Smooth muscle cell (in vitro differentiated cells): ENCODE measurements around the gene OPCML. TPM values are rescaled to one million over a fixed set of nuclear protein-coding genes. Genes with fewer than 3 reads are reported as not detected.

Experiments
- DNase-seq: peaks from one replicate; lab custom pipeline; 2025; ENCODE audit not compliant: unreplicated experiment; lab: John Stamatoyannopoulos, UW
- H2AFZ ChIP-seq: fragments of 200-600 bp; sonication (generic); 2 replicates; pipeline ENCODE4 v1.6.0; 2016; ENCODE audit warnings: antibody characterized with exemption, low read depth, mild to moderate bottlenecking
- H3F3A ChIP-seq: fragments of 200-600 bp; sonication (generic); 2 replicates; pipeline ENCODE4 v1.6.0; 2017; ENCODE audit warnings: antibody characterized with exemption, low read depth
- H3K27ac ChIP-seq: fragments of 200-600 bp; sonication (generic); 2 replicates; pipeline ENCODE4 v1.5.1; 2016; ENCODE audit warnings: low read depth, mild to moderate bottlenecking
- H3K27me3 ChIP-seq: fragments of 200-600 bp; sonication (generic); 2 replicates; pipeline ENCODE4 v1.6.1; 2016; ENCODE audit warnings: low read depth, mild to moderate bottlenecking
- H3K36me3 ChIP-seq: fragments of 200-600 bp; sonication (generic); 2 replicates; pipeline ENCODE4 v1.5.1; 2016; ENCODE audit warnings: low read depth
- H3K4me1 ChIP-seq: fragments of 200-600 bp; sonication (generic); 2 replicates; pipeline ENCODE4 v1.5.1; 2016; ENCODE audit warnings: low read depth
- H3K4me2 ChIP-seq: fragments of 200-600 bp; sonication (generic); 2 replicates; pipeline ENCODE4 v1.6.0; 2016; ENCODE audit warnings: mild to moderate bottlenecking
- H3K4me3 ChIP-seq: fragments of 200-600 bp; sonication (generic); 2 replicates; pipeline ENCODE4 v1.5.1; 2016; ENCODE audit warnings: mild to moderate bottlenecking
- H3K79me2 ChIP-seq: fragments of 200-600 bp; sonication (generic); 2 replicates; pipeline ENCODE4 v1.6.0; 2016; ENCODE audit warnings: low read depth, mild to moderate bottlenecking
- H3K9ac ChIP-seq: fragments of 200-600 bp; sonication (generic); 2 replicates; pipeline ENCODE4 v1.6.0; 2016; ENCODE audit warnings: low read depth
- H3K9me3 ChIP-seq: fragments of 200-600 bp; sonication (generic); replicated peaks from 2 replicates; pipeline ENCODE4 v1.5.1; 2016; ENCODE audit warnings: low read depth
- H4K20me1 ChIP-seq: fragments of 200-600 bp; sonication (generic); 2 replicates; pipeline ENCODE4 v1.6.0; 2016; ENCODE audit warnings: low read depth
- WGBS: methylation state at CpG from one replicate; pipeline ENCODE4 v1.1.7; 2016; ENCODE audit warnings: low lambda C conversion rate; 5-methylcytosine and 5-hydroxymethylcytosine counted together
- polyA plus RNA-seq: library from polyadenylated mRNA; unstranded; fragments of >200 nt; fragmentation: Nextera tagmentation; extraction: Ambion mirVana; gene quantifications from 2 replicates; pipeline ENCODE4 v1.2.1, GENCODE V29; 2016
- total RNA-seq: library from RNA; depleted of rRNA; stranded (reverse); fragments of >200 nt; gene quantifications from 2 replicates; pipeline ENCODE4 v1.2.3, GENCODE V29; 2014
- TF ChIP-seq, protein P1 (sequence below): fragments of 200-600 bp; sonication (generic); IDR thresholded peaks from 2 replicates; pipeline ENCODE4 v1.5.1; 2017; ENCODE audit warnings: borderline replicate concordance, mild to moderate bottlenecking, antibody characterized with exemption; ENCODE audit not compliant: insufficient read depth, poor library complexity, severe bottlenecking

OPCML gene
- total and polyA plus RNA-seq, 2 experiments from 2014 or later = 0.42 to 0.58 TPM

DNA sequence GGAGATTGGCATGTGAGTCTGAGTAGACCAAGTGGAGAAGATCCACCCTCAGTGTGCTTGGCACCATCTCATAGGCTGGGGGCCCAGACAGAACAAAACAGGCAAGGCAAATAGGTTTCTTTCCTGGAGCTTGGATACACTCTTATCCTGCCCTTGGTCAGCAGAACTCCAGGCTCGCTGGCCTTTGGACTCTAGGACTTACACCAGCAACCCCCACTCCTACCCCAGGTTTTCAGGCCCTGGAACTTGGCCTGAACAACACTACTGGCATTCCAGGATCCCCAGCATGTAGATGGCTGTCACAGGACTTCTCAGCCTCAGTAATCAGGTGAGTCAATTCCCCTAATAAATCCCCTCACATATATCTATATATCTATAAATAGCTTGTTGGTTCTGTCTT is 637.7 kb downstream of the OPCML start:
- H3F3A ChIP-seq = no peaks in the 10 kb centered on the region
- DNase-seq = no peak
- no peak overlapping the region for H2AFZ ChIP-seq
- no peaks in the 10 kb centered on the region for H3K27me3 ChIP-seq
- H3K4me1 ChIP-seq = peaks cover 6% of the 10 kb centered on the region
- no peaks in the 10 kb centered on the region for H3K9me3 ChIP-seq
- no peak overlapping the region for H3K4me3 ChIP-seq
- H4K20me1 ChIP-seq = no peaks in the 10 kb centered on the region
- H3K4me2 ChIP-seq = peak overlapping the region; percentile 29
- H3K27ac ChIP-seq = peak overlapping the region; percentile 47
- TF ChIP-seq, protein P1, sequence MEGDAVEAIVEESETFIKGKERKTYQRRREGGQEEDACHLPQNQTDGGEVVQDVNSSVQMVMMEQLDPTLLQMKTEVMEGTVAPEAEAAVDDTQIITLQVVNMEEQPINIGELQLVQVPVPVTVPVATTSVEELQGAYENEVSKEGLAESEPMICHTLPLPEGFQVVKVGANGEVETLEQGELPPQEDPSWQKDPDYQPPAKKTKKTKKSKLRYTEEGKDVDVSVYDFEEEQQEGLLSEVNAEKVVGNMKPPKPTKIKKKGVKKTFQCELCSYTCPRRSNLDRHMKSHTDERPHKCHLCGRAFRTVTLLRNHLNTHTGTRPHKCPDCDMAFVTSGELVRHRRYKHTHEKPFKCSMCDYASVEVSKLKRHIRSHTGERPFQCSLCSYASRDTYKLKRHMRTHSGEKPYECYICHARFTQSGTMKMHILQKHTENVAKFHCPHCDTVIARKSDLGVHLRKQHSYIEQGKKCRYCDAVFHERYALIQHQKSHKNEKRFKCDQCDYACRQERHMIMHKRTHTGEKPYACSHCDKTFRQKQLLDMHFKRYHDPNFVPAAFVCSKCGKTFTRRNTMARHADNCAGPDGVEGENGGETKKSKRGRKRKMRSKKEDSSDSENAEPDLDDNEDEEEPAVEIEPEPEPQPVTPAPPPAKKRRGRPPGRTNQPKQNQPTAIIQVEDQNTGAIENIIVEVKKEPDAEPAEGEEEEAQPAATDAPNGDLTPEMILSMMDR = no peak
- H3K79me2 ChIP-seq = no peaks in the 10 kb centered on the region
- peak overlapping the region; percentile 11 for H3K9ac ChIP-seq
- 100% methylated on average over 1 of the region's 1 CpG for WGBS
- H3K36me3 ChIP-seq = no peaks in the 10 kb centered on the region

DNA sequence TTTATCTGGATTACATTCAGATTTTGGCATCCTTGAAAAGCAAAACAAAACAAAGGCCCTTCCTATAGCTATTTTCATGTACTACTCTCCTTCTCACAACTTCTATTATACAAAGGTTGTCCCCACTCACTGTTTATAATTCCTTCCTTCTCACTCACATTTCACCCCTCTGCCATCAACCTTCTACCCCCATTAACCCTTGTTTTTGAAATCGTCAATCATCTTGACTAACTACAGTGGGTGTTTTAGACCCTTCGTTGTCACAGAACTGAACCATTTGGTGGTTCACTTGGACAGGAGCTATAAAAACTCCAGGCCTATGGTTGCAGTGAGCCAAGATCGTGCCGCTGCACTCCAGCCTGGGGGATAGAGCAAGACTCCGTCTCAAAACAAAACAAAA is 639.4 kb downstream of the OPCML start:
- H3K4me1 ChIP-seq = peaks cover 6% of the 10 kb centered on the region
- H3K4me2 ChIP-seq = no peak overlapping the region
- no peaks in the 10 kb centered on the region for H3F3A ChIP-seq
- H3K36me3 ChIP-seq = no peaks in the 10 kb centered on the region
- H4K20me1 ChIP-seq = no peaks in the 10 kb centered on the region
- H2AFZ ChIP-seq = no peak overlapping the region
- no peaks in the 10 kb centered on the region for H3K27me3 ChIP-seq
- no peaks in the 10 kb centered on the region for H3K79me2 ChIP-seq
- H3K27ac ChIP-seq = no peak overlapping the region
- no peak overlapping the region for H3K9ac ChIP-seq
- H3K9me3 ChIP-seq = no peaks in the 10 kb centered on the region
- H3K4me3 ChIP-seq = no peak overlapping the region
- DNase-seq = no peak
- 97% methylated on average over 5 of the region's 5 CpGs for WGBS
- TF ChIP-seq, protein P1 = no peak

DNA sequence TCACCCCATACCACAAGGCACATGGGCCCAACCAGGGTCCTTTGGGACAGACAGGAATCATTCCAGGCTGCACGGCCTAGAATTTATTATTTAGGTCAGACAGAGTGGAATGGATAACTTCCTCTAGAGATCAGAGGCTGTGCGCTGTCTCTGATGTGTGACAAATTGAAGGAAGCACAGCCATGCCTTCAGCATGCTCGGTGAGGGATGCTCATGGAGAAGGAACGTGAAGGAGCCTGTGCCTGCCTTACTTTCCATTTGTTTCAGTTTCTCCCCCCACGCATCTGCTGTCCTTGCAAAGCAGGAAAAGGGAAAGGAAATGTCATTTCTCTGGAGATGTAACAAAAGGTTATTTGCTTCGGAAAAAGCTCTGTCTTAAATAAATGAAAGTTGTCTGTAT is 644.1 kb downstream of the OPCML start:
- no peaks in the 10 kb centered on the region for H3K27me3 ChIP-seq
- no peak overlapping the region for H3K4me2 ChIP-seq
- H3K4me3 ChIP-seq = no peak overlapping the region
- no peak overlapping the region for H3K9ac ChIP-seq
- no peaks in the 10 kb centered on the region for H4K20me1 ChIP-seq
- TF ChIP-seq, protein P1 = no peak
- H2AFZ ChIP-seq = no peak overlapping the region
- no peaks in the 10 kb centered on the region for H3K36me3 ChIP-seq
- DNase-seq = no peak
- H3K27ac ChIP-seq = no peak overlapping the region
- no peaks in the 10 kb centered on the region for H3K4me1 ChIP-seq
- no peaks in the 10 kb centered on the region for H3K79me2 ChIP-seq
- no peaks in the 10 kb centered on the region for H3F3A ChIP-seq
- 88% methylated on average over 6 of the region's 6 CpGs for WGBS
- H3K9me3 ChIP-seq = no peaks in the 10 kb centered on the region

DNA sequence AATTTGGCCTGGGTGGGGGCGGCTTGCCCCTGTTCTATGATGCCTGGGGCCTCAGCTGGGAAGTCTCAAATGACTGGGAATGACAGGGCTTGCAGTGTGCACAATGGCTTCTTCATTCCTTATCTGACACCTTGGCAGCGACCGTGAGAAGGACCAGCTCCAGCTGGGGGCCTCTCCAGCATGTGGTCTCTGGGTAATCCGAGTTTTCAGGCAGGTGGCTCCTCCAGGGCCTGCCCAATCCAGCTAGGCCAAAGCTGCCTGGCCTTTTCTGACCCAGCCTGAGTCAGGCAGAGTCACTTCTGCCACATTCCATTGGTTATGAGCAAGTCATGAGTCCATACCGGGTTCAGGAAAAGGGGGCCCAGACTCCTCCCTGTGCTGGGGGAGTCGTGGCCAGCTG is 646.0 kb downstream of the OPCML start:
- no peak overlapping the region for H3K4me3 ChIP-seq
- TF ChIP-seq, protein P1 = no peak
- no peaks in the 10 kb centered on the region for H3F3A ChIP-seq
- H3K4me2 ChIP-seq = no peak overlapping the region
- no peak for DNase-seq
- H3K27ac ChIP-seq = no peak overlapping the region
- no peaks in the 10 kb centered on the region for H4K20me1 ChIP-seq
- 38% methylated on average over 6 of the region's 6 CpGs for WGBS
- no peaks in the 10 kb centered on the region for H3K79me2 ChIP-seq
- no peak overlapping the region for H2AFZ ChIP-seq
- H3K9ac ChIP-seq = no peak overlapping the region
- H3K36me3 ChIP-seq = no peaks in the 10 kb centered on the region
- H3K4me1 ChIP-seq = no peaks in the 10 kb centered on the region
- H3K27me3 ChIP-seq = no peaks in the 10 kb centered on the region
- no peaks in the 10 kb centered on the region for H3K9me3 ChIP-seq
